BLaER1 treated with 17β-estradiol and CSF1 and Interleukin-3, amounts not matched to agents 10 nM and 100 nM (cell line): Measurements from ENCODE around the gene DELE1.

Experiments
- H3K27ac ChIP-seq, 11 experiments: shearing (Covaris generic); formaldehyde crosslinking; 2 replicates each; pipeline ENCODE4 v1.8.1; 2022
- H3K27me3 ChIP-seq, 11 experiments: shearing (Covaris generic); formaldehyde crosslinking; 2 replicates each; pipeline ENCODE4 v1.8.1; 2022
- H3K36me3 ChIP-seq, 11 experiments: shearing (Covaris generic); formaldehyde crosslinking; 2 replicates each; pipeline ENCODE4 v1.8.1; 2022
- H3K4me1 ChIP-seq, 10 experiments: shearing (Covaris generic); formaldehyde crosslinking; 2 replicates each; pipeline ENCODE4 v1.8.1; 2022
- H3K4me2 ChIP-seq, 11 experiments: shearing (Covaris generic); formaldehyde crosslinking; 2 replicates each; pipeline ENCODE4 v1.8.1; 2022
- H3K4me3 ChIP-seq, 10 experiments: shearing (Covaris generic); formaldehyde crosslinking; 2 replicates each; pipeline ENCODE4 v1.8.1; 2022
- H3K9ac ChIP-seq, 11 experiments: shearing (Covaris generic); formaldehyde crosslinking; 2 replicates each; pipeline ENCODE4 v1.8.1; 2022
- H3K9me3 ChIP-seq, 11 experiments: shearing (Covaris generic); formaldehyde crosslinking; replicated peaks in 1 of 11; 2 replicates each; pipeline ENCODE4 v1.8.1; 2022
- H4K20me1 ChIP-seq, 11 experiments: shearing (Covaris generic); formaldehyde crosslinking; 2 replicates each; pipeline ENCODE4 v1.8.1; 2022
- Cebpa-rat ChIP-seq, 11 experiments: shearing (Covaris generic); IDR thresholded peaks; 2 replicates each; pipeline ENCODE4 v1.8.1; 2022

DELE1 gene

DNA sequence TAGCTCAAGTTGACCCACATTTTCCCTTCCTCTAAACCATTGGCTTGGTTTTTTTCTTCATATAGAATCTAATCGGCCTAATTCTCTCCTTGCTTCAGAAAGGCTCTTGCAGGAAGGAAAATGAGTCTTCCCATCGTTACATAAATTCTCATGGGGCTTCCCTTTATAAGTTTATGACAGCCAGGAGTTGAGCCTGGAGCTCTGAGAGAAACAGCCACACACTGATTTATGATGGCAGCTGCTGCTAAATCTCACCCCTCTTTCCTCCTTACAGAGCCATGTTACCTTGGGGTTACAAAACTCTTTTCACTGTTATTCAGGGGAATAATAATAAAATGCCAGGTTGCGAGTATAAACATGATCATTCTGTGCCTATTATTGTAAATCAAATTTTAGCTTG, 40.0 kb downstream of the DELE1 start:
- Histone ChIP-seq H3K27ac (no peak overlapping the region), H3K36me3 (no peaks in the 10 kb centered on the region), H4K20me1 (no peaks in the 10 kb centered on the region), H3K4me3 (no peak overlapping the region), H3K27me3 (no peaks in the 10 kb centered on the region), H3K4me2 (peak overlapping the region in 10 of 11 experiments; percentile 2 to 63 (median 36); a peak in 17 of 22 replicates), H3K9me3 (no peaks in the 10 kb centered on the region), H3K9ac (no peak overlapping the region), H3K4me1 (peaks cover 45 to 50% (median 49%) of the 10 kb centered on the region in 10 experiments)
- no peak for TF ChIP-seq Cebpa-rat (IDR thresholded peaks at IDR 0.05)

DNA sequence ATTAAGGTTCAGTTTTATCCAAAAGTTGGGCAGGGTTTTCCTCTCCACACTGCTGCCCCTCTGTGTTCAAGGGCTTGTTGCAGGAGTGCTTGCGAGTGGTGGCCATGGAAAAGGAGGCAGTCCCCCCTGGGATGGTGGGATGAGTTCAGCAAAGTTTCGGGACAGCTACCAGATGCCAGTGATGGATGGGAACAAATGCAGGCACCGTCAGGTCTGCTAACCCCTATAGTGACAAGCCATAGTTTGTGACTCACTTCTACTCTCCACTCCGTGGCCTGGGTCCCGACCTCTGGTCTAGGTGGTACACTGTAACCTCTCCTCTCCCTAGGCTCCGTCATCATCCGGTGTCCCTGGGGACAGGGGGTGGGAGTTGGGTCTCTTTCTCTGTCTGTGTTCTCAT, 41.4 kb downstream of the DELE1 start:
- H3K36me3 ChIP-seq = no peaks in the 10 kb centered on the region
- no peak overlapping the region for H3K9ac ChIP-seq
- TF ChIP-seq Cebpa-rat (IDR thresholded peaks at IDR 0.05) = no peak
- H3K4me1 ChIP-seq = peaks cover 39 to 42% (median 40%) of the 10 kb centered on the region in 10 experiments
- H3K27ac ChIP-seq = no peak overlapping the region
- no peaks in the 10 kb centered on the region for H3K9me3 ChIP-seq
- H3K27me3 ChIP-seq = no peaks in the 10 kb centered on the region
- no peak overlapping the region for H3K4me2 ChIP-seq
- H3K4me3 ChIP-seq = no peak overlapping the region
- H4K20me1 ChIP-seq = no peaks in the 10 kb centered on the region

DNA sequence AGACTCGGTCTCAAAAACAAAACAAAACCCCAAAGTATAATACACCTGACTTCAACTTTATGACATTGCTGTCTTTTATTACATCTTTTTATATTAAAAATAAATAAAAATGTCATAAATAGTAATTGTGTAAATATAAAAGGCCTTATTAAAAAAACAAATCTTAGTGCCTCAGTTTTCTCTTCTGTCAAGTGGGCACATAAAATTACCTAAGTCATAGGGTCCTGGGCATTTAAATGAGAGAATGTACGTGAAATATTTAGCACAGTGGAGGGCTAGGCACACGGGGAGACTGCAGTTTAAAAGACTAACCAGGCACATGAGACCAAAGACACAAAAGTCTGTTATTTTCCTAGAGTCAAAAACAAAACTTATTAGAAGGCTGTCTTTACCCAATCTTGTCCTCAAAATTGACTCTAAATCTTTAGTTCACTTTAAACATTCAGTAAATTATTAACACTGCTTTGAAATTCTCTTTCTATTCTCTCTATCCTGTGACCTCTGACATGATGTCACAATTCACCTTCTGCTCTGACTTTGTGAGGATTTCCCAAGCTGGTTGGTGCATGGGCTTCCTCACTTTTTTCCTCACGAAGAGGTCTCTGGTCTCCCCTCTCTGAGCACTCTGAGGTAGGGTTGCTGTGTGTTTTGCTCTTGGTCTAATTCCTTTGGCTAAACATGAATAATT, 42.7 kb downstream of the DELE1 start:
- H3K4me3 ChIP-seq = no peak overlapping the region
- no peak for TF ChIP-seq Cebpa-rat (IDR thresholded peaks at IDR 0.05)
- H3K4me2 ChIP-seq = no peak overlapping the region
- H3K9me3 ChIP-seq = no peaks in the 10 kb centered on the region
- no peak overlapping the region for H3K9ac ChIP-seq
- H3K27me3 ChIP-seq = no peaks in the 10 kb centered on the region
- no peak overlapping the region for H3K27ac ChIP-seq
- H3K4me1 ChIP-seq = peaks cover 35 to 42% (median 36%) of the 10 kb centered on the region in 10 experiments
- peaks cover 0 to 9% (median 0%) of the 10 kb centered on the region in 11 experiments; a peak in 2 of 22 replicates for H4K20me1 ChIP-seq
- H3K36me3 ChIP-seq = peaks cover 0 to 5% (median 4%) of the 10 kb centered on the region in 11 experiments; a peak in 7 of 22 replicates

- no peak overlapping the region for H3K4me2 ChIP-seq
- peaks cover 0 to 10% (median 9%) of the 10 kb centered on the region in 11 experiments; a peak in 18 of 22 replicates for H3K36me3 ChIP-seq
- H3K9me3 ChIP-seq = no peaks in the 10 kb centered on the region
- peaks cover 30 to 42% (median 33%) of the 10 kb centered on the region in 10 experiments for H3K4me1 ChIP-seq
- no peak overlapping the region for H3K4me3 ChIP-seq
- no peaks in the 10 kb centered on the region for H3K27me3 ChIP-seq
- no peak overlapping the region for H3K27ac ChIP-seq
- no peak for TF ChIP-seq Cebpa-rat (IDR thresholded peaks at IDR 0.05)
- no peak overlapping the region for H3K9ac ChIP-seq
- peaks cover 0 to 9% (median 0%) of the 10 kb centered on the region in 11 experiments; a peak in 3 of 22 replicates for H4K20me1 ChIP-seq
Measured at GRCh38 chr5:141966963-141967333, 43.3 kb downstream of the DELE1 start.

DNA sequence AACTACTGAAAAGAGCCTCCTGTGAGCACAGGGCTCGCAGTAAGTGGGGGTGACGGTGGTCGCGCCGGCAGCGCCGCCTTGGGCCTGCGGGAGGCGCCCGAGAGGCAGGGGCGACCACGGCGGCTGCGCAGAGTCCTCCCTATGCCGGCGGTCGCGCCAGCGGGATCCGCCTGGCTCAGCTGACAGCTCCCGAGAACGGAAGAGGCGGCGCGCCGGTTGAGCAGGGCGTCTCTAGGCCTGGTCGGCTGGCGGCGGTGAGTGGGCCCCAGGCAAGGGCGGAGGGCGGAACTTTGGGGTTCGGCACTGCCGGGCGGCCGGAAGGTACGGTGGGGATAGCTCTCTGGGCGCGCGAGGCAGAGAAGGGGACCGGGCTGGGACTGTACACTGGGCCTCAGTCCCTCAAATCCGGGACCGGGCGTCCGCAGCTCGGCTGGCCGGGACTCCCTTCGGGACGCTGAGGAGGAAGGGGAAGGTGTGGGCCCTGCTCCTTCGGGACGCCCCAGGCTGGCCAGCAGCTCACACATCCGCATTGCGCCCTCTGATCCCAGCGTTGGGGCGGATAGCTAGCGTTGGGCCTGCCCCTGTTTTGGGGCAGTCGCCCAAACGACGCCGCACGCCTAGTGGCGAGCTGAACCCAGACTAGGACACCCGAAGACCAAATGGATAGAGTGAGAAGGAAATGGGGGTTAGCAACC, 45.4 kb downstream of the DELE1 start, which contains the start of gene RNF14:
RNF14 (plus strand) TSS at position 192 of the 695 bp plus-strand sequence. CDS start 4,484 bp downstream, outside the sequence.
- Histone ChIP-seq H3K4me3 (peak within 1 kb of the TSS; percentile 58 to 86 (median 73)), H3K9me3 (no peaks in the 10 kb centered on the region), H3K36me3 (peaks cover 20 to 31% (median 30%) of the 10 kb centered on the region in 11 experiments), H3K9ac (peak within 1 kb of the TSS; percentile 87 to 99 (median 95)), H3K4me1 (peaks cover 22 to 31% (median 24%) of the 10 kb centered on the region in 10 experiments), H3K27me3 (no peaks in the 10 kb centered on the region), H4K20me1 (peaks cover 0 to 22% (median 0%) of the 10 kb centered on the region in 11 experiments; a peak in 4 of 22 replicates), H3K4me2 (peak within 1 kb of the TSS; percentile 76 to 94 (median 89)), H3K27ac (peak within 1 kb of the TSS; percentile 91 to 98 (median 96))
- TF ChIP-seq Cebpa-rat (IDR thresholded peaks at IDR 0.05) = no peak

GRCh38 chr5:141969783-141970771, 46.4 kb downstream of the DELE1 start:
- Histone ChIP-seq H3K4me1 (peaks cover 20 to 32% (median 22%) of the 10 kb centered on the region in 10 experiments), H3K27me3 (no peaks in the 10 kb centered on the region), H4K20me1 (peaks cover 0 to 32% (median 0%) of the 10 kb centered on the region in 11 experiments; a peak in 4 of 22 replicates), H3K9me3 (no peaks in the 10 kb centered on the region), H3K27ac (peak overlapping the region; percentile 91 to 98 (median 96)), H3K4me2 (peak overlapping the region; percentile 76 to 94 (median 89)), H3K4me3 (peak overlapping the region; percentile 58 to 86 (median 73)), H3K9ac (peak overlapping the region; percentile 87 to 99 (median 95)), H3K36me3 (peaks cover 30 to 41% (median 39%) of the 10 kb centered on the region in 11 experiments)
- no peak for TF ChIP-seq Cebpa-rat (IDR thresholded peaks at IDR 0.05)

DNA sequence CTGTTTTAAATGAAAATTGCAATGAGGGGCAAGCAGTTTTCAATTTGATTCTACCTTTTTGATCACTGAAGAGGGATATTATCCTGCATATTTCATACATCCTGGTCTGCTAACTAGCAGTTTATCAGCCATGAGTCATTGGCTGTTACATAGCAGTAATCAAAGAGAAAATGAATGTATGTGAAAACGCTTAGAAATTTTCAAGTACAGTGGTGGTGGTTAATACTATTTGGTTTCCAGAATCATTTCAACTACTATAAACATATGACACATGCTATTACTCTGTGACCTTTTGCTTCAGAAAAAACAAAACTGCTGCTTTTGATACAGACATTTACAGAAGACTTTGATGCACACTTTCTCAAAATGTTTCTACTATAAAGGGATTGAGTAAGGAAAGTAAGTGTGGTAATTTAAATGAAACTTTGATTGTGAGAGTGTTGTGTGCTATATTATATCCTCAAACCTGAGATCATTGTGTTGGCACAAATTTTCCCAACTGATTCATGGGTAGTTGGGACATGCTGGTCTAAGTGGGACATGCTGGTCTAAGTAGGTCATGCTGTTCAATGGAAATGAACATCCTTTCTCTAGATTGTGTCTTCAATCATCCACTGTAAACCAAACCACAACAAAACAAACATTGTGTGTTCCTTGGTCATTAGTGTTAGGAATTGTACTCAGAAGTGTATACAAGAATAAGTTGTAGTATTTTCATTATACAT, 50.4 kb downstream of the DELE1 start:
- no peak overlapping the region for H3K9ac ChIP-seq
- peaks cover 12 to 26% (median 15%) of the 10 kb centered on the region in 10 experiments for H3K4me1 ChIP-seq
- peaks cover 0 to 71% (median 5%) of the 10 kb centered on the region in 11 experiments; a peak in 11 of 22 replicates for H4K20me1 ChIP-seq
- no peak overlapping the region for H3K4me2 ChIP-seq
- H3K27ac ChIP-seq = no peak overlapping the region
- no peaks in the 10 kb centered on the region for H3K9me3 ChIP-seq
- no peak for TF ChIP-seq Cebpa-rat (IDR thresholded peaks at IDR 0.05)
- H3K27me3 ChIP-seq = no peaks in the 10 kb centered on the region
- H3K4me3 ChIP-seq = no peak overlapping the region
- H3K36me3 ChIP-seq = peaks cover 66 to 80% (median 77%) of the 10 kb centered on the region in 11 experiments

DNA sequence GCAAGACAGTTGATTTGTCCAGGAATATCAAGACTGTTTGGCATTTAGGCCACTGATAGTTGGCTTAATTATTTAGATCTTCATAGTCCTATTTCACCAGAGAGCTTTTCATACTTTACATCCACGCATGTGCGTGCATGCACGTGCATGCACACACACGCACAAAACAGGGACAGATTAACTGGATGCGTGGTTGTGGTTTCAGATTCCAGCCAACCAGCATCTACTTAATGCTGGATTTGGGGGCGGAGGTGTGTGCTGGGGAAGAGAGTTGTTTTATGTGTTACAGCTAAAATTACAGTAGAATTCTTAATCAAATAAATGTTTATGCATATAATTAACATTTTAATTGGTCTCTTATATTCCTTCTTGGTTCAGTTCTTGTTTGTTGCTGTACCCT, 52.5 kb downstream of the DELE1 start:
- TF ChIP-seq Cebpa-rat (IDR thresholded peaks at IDR 0.05) = no peak
- peaks cover 85 to 100% (median 97%) of the 10 kb centered on the region in 11 experiments for H3K36me3 ChIP-seq

More for the DNA sequence above, 52.5 kb downstream of the DELE1 start:
- Histone ChIP-seq H3K4me2 (no peak overlapping the region), H3K4me1 (peaks cover 0 to 11% (median under 1%) of the 10 kb centered on the region in 10 experiments; a peak in 8 of 20 replicates), H3K9me3 (no peaks in the 10 kb centered on the region), H3K27ac (no peak overlapping the region), H3K4me3 (no peak overlapping the region), H3K27me3 (no peaks in the 10 kb centered on the region), H4K20me1 (peaks cover 0 to 67% (median 6%) of the 10 kb centered on the region in 11 experiments; a peak in 12 of 22 replicates), H3K9ac (no peak overlapping the region)
